ENCODE measurements around the gene NGDN. TPM values are rescaled to one million over a fixed set of nuclear protein-coding genes. Genes with fewer than 3 reads are reported as not detected.
"Not testable (repeated sequence)": the region's sequence is repeated elsewhere in the genome, so short reads cannot be mapped to it uniquely, and the experiment has no call there.

Gene NGDN
- total and polyA plus RNA-seq, 4 donors: 18.2 to 26.9 (median 22.9) TPM

DNA sequence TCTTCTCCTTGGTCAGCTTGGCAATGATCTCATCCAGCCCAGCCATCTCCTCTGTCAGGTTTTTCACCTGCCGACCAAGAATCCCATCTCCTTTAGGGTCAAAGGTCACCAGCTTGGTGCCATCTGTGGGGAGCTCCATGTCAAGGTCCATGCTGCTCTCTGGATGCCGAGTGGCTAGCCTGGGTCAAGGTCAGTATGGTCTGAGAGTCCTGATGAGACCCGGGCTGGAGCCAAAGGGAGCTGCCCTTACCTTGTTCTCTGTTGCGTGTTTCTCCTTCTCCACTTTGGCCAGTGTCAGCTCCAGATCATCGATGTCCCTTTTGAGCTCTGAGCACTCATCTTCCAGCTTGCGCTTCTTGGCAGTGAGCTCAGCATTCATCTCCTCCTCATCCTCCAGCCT lies 45.8 kb upstream of the NGDN start:
- H3K9me3 ChIP-seq (ENCODE audit: control insufficient read depth in 4 of 4, low read length in 3 of 4): no peaks in the 10 kb centered on the region
- no peak for TF ChIP-seq REST (IDR thresholded peaks at IDR 0.05)
- H3K9ac ChIP-seq (ENCODE audit: low read depth in 1 of 2, low read length in 2 of 2): no peak overlapping the region
- H3K4me1 ChIP-seq (ENCODE audit: control insufficient read depth in 4 of 4, insufficient read depth in 4 of 4, low read length in 3 of 4): no peaks in the 10 kb centered on the region
- no peak for DNase-seq (ENCODE audit: low spot score)
- WGBS: 83% methylated on average over 6 of the region's 6 CpGs
- no peaks in the 10 kb centered on the region for H3K27me3 ChIP-seq (ENCODE audit: control insufficient read depth in 4 of 4, insufficient read depth in 4 of 4, low read length in 3 of 4)
- no peak overlapping the region for H3K27ac ChIP-seq (ENCODE audit: low read depth in 1 of 2, low read length in 2 of 2)
- no peaks in the 10 kb centered on the region for H3K36me3 ChIP-seq (ENCODE audit: control insufficient read depth in 4 of 4, insufficient read depth in 3 of 4, low read depth in 1 of 4, low read length in 3 of 4)
- H3K4me3 ChIP-seq (ENCODE audit: low read depth in 1 of 3, low read length in 3 of 3): no peak overlapping the region

DNA sequence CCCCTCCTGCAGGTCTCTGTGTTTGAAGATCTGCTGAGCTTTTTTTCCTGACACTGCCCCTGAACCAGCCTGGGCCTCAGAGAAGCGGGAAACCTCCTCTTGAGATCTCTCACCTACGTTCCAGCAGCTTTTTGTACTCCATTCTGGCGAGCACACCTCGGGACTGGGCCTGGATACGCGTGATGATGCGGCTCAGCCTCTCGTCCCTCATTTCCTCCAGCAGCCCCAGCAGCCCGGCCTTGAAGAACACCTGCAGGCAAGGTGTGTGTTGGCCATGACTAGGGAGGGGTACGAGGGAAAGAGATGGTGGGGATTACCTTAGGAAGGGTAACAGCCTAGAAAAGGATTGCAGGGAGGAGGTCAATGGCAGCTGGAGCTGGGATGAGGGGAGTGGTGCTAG lies 44.3 kb upstream of the NGDN start:
- TF ChIP-seq REST (IDR thresholded peaks at IDR 0.05) (no peak), RXRA (IDR thresholded peaks at IDR 0.05) (no peak), YY1 (IDR thresholded peaks at IDR 0.05) (no peak), NR2F2 (IDR thresholded peaks at IDR 0.05) (no peak), FOXA2 (IDR thresholded peaks at IDR 0.05) (no peak), CTCF (IDR thresholded peaks at IDR 0.05; ENCODE audit: low read depth, low read length, missing input control) (no peak), EGR1 (IDR thresholded peaks at IDR 0.05; ENCODE audit: low read depth in 2 of 2) (no peak), SP1 (IDR thresholded peaks at IDR 0.05) (no peak), TAF1 (conservative IDR thresholded peaks at IDR 0.05) (no peak), HNF4G (IDR thresholded peaks at IDR 0.05) (no peak), JUND (IDR thresholded peaks at IDR 0.05) (no peak), RAD21 (IDR thresholded peaks at IDR 0.05) (no peak), HNF4A (conservative IDR thresholded peaks at IDR 0.05) (no peak), GABPA (IDR thresholded peaks at IDR 0.05 in 1 of 2, conservative IDR thresholded peaks at IDR 0.05 in 1 of 2) (no peak), MAX (IDR thresholded peaks at IDR 0.05) (no peak), FOXA1 (IDR thresholded peaks at IDR 0.05) (no peak)
- TF ChIP-seq, protein P1, sequence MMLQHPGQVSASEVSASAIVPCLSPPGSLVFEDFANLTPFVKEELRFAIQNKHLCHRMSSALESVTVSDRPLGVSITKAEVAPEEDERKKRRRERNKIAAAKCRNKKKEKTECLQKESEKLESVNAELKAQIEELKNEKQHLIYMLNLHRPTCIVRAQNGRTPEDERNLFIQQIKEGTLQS (IDR thresholded peaks at IDR 0.05): no peak
- TF ChIP-seq, protein P2, sequence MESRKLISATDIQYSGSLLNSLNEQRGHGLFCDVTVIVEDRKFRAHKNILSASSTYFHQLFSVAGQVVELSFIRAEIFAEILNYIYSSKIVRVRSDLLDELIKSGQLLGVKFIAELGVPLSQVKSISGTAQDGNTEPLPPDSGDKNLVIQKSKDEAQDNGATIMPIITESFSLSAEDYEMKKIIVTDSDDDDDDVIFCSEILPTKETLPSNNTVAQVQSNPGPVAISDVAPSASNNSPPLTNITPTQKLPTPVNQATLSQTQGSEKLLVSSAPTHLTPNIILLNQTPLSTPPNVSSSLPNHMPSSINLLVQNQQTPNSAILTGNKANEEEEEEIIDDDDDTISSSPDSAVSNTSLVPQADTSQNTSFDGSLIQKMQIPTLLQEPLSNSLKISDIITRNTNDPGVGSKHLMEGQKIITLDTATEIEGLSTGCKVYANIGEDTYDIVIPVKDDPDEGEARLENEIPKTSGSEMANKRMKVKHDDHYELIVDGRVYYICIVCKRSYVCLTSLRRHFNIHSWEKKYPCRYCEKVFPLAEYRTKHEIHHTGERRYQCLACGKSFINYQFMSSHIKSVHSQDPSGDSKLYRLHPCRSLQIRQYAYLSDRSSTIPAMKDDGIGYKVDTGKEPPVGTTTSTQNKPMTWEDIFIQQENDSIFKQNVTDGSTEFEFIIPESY (IDR thresholded peaks at IDR 0.05): no peak
- H3K4me1 ChIP-seq (ENCODE audit: control insufficient read depth in 4 of 4, insufficient read depth in 4 of 4, low read length in 3 of 4): no peaks in the 10 kb centered on the region
- H3K9ac ChIP-seq (ENCODE audit: low read depth in 1 of 2, low read length in 2 of 2): no peak overlapping the region
- no peak overlapping the region for H3K4me3 ChIP-seq (ENCODE audit: low read depth in 1 of 3, low read length in 3 of 3)
- H3K27me3 ChIP-seq (ENCODE audit: control insufficient read depth in 4 of 4, insufficient read depth in 4 of 4, low read length in 3 of 4): no peaks in the 10 kb centered on the region
- no peak overlapping the region for H3K27ac ChIP-seq (ENCODE audit: low read depth in 1 of 2, low read length in 2 of 2)
- 76% methylated on average over 10 of the region's 10 CpGs for WGBS
- no peaks in the 10 kb centered on the region for H3K36me3 ChIP-seq (ENCODE audit: control insufficient read depth in 4 of 4, insufficient read depth in 3 of 4, low read depth in 1 of 4, low read length in 3 of 4)
- DNase-seq (ENCODE audit: low spot score): no peak
- no peaks in the 10 kb centered on the region for H3K9me3 ChIP-seq (ENCODE audit: control insufficient read depth in 4 of 4, low read length in 3 of 4)

GRCh38 chr14:23425798-23426197 lies 43.7 kb upstream of the NGDN start:
- WGBS: 88% methylated on average over 6 of the region's 6 CpGs
- not testable (repeated sequence) for DNase-seq (ENCODE audit: low spot score); H3K36me3 ChIP-seq (ENCODE audit: control insufficient read depth in 4 of 4, insufficient read depth in 3 of 4, low read depth in 1 of 4, low read length in 3 of 4)

More at GRCh38 chr14:23425798-23426197, 43.7 kb upstream of the NGDN start:
- H3K9ac ChIP-seq (ENCODE audit: low read depth in 1 of 2, low read length in 2 of 2); H3K4me3 ChIP-seq (ENCODE audit: low read depth in 1 of 3, low read length in 3 of 3); H3K27me3 ChIP-seq (ENCODE audit: control insufficient read depth in 4 of 4, insufficient read depth in 4 of 4, low read length in 3 of 4); H3K9me3 ChIP-seq (ENCODE audit: control insufficient read depth in 4 of 4, low read length in 3 of 4); H3K27ac ChIP-seq (ENCODE audit: low read depth in 1 of 2, low read length in 2 of 2); H3K4me1 ChIP-seq (ENCODE audit: control insufficient read depth in 4 of 4, insufficient read depth in 4 of 4, low read length in 3 of 4): not testable (repeated sequence)

All from liver (tissue), 9 donors.